CD14-positive monocyte (primary cell): ENCODE measurements around the gene PERM1. TPM values are rescaled to one million over a fixed set of nuclear protein-coding genes. Genes with fewer than 3 reads are reported as not detected.
"Not testable (repeated sequence)": the region's sequence is repeated elsewhere in the genome, so short reads cannot be mapped to it uniquely, and the experiment has no call there.

Source experiments
- DNase-seq, 3 donors: peaks; one replicate each; pipeline ENCODE4 v3.0.0-alpha.2; 2011 to 2022
- H2AFZ ChIP-seq: 2 replicates; pipeline ENCODE4 v1.6.0; 2012; ENCODE audit warnings: mild to moderate bottlenecking, low read depth, low read length, inconsistent platforms; ENCODE audit not compliant: insufficient read depth, poor library complexity, severe bottlenecking
- H3K27ac ChIP-seq, 2 donors: 1 replicate in 1 of 2; 2 replicates in 1 of 2; pipeline ENCODE4 v1.5.1; 2012 to 2013; ENCODE audit warnings: low read length in 2 of 2, control low read depth in 1 of 2, inconsistent platforms in 1 of 2, low read depth in 1 of 2, mild to moderate bottlenecking in 1 of 2
- H3K27me3 ChIP-seq, 2 donors: one replicate each; pipeline versions ENCODE4 v1.6.0 to v1.6.1; 2011 to 2013; ENCODE audit warnings: low read length in 2 of 2; ENCODE audit not compliant: control insufficient read depth in 2 of 2, insufficient read depth in 2 of 2
- H3K36me3 ChIP-seq, 2 donors: replicated peaks in 1 of 2; 1 replicate in 1 of 2; 2 replicates in 1 of 2; pipeline versions ENCODE4 v1.5.1 to v1.6.1; 2012 to 2013; ENCODE audit warnings: low read length in 2 of 2, control low read depth in 1 of 2, inconsistent platforms in 1 of 2, mild to moderate bottlenecking in 1 of 2; ENCODE audit not compliant: insufficient read depth in 2 of 2, control insufficient read depth in 1 of 2
- H3K4me1 ChIP-seq, 2 donors: 1 replicate in 1 of 2; 2 replicates in 1 of 2; pipeline versions ENCODE4 v1.5.1 to v1.6.1; 2012 to 2013; ENCODE audit warnings: low read length in 2 of 2, control low read depth in 1 of 2, inconsistent platforms in 1 of 2, mild to moderate bottlenecking in 1 of 2, moderate library complexity in 1 of 2; ENCODE audit not compliant: insufficient read depth in 2 of 2, control insufficient read depth in 1 of 2
- H3K4me2 ChIP-seq: replicated peaks from 2 replicates; pipeline ENCODE3; 2012; ENCODE audit warnings: low read length, moderate library complexity, mild to moderate bottlenecking; ENCODE audit not compliant: poor library complexity, severe bottlenecking; ENCODE audit errors: extremely low read depth
- H3K4me3 ChIP-seq, 3 experiments: fragments of 200-600 bp in 1 of 3; sonication (generic) in 1 of 3; replicated peaks in 1 of 3; 1 replicate in 2 of 3; 2 replicates in 1 of 3; pipeline ENCODE4 v1.5.1; 2011 to 2013; ENCODE audit warnings: low read length in 3 of 3, mild to moderate bottlenecking in 3 of 3, control low read depth in 2 of 3, low read depth in 2 of 3, inconsistent platforms in 1 of 3, moderate library complexity in 1 of 3
- H3K79me2 ChIP-seq: 2 replicates; pipeline ENCODE4 v1.6.0; 2012; ENCODE audit warnings: mild to moderate bottlenecking, control low read depth, inconsistent platforms, low read length, moderate library complexity; ENCODE audit not compliant: insufficient read depth
- H3K9ac ChIP-seq: 2 replicates; pipeline ENCODE4 v1.6.0; 2017; ENCODE audit warnings: low read length, mild to moderate bottlenecking; ENCODE audit not compliant: insufficient read depth, poor library complexity, severe bottlenecking
- H3K9me3 ChIP-seq, 2 donors: replicated peaks in 1 of 2; 1 replicate in 1 of 2; 2 replicates in 1 of 2; pipeline versions ENCODE4 v1.5.1 to v1.6.1; 2012 to 2013; ENCODE audit warnings: low read length in 2 of 2, control low read depth in 1 of 2; ENCODE audit not compliant: control insufficient read depth in 1 of 2, insufficient read depth in 1 of 2
- H4K20me1 ChIP-seq: 2 replicates; pipeline ENCODE4 v1.6.0; 2012; ENCODE audit warnings: mild to moderate bottlenecking, low read length, control low read depth, moderate library complexity; ENCODE audit not compliant: insufficient read depth
- H3K27ac Mint-ChIP-seq, 7 donors: one replicate each; pipeline ENCODE4 v1.8.0; 2020; ENCODE audit warnings: mild to moderate bottlenecking in 7 of 7, mixed read lengths in 7 of 7, moderate library complexity in 6 of 7, inconsistent platforms in 2 of 7
- H3K27me3 Mint-ChIP-seq, 3 donors: one replicate each; pipeline ENCODE4 v1.8.0; 2021 to 2022; ENCODE audit warnings: low read depth in 3 of 3, mild to moderate bottlenecking in 3 of 3, mixed read lengths in 3 of 3, moderate library complexity in 3 of 3, inconsistent platforms in 1 of 3
- H3K36me3 Mint-ChIP-seq, 2 donors: one replicate each; pipeline ENCODE4 v1.8.0; 2020; ENCODE audit warnings: mixed read lengths in 2 of 2, inconsistent platforms in 1 of 2, mild to moderate bottlenecking in 1 of 2
- H3K4me1 Mint-ChIP-seq: one replicate; pipeline ENCODE4 v1.8.0; 2020; ENCODE audit warnings: mild to moderate bottlenecking, mixed read lengths
- H3K4me3 Mint-ChIP-seq, 2 donors: one replicate each; pipeline ENCODE4 v1.8.0; 2020; ENCODE audit warnings: mild to moderate bottlenecking in 2 of 2, mixed read lengths in 2 of 2, moderate library complexity in 1 of 2
- H3K9me3 Mint-ChIP-seq, 7 donors: one replicate each; pipeline ENCODE4 v1.8.0; 2020 to 2022; ENCODE audit warnings: mixed read lengths in 7 of 7, mild to moderate bottlenecking in 6 of 7, moderate library complexity in 6 of 7, inconsistent platforms in 2 of 7
- WGBS: methylation state at CpG from one replicate; pipeline ENCODE4 v1.1.5; 2013; ENCODE audit warnings: missing lambda C conversion rate; ENCODE audit not compliant: insufficient coverage; 5-methylcytosine and 5-hydroxymethylcytosine counted together
- intact Hi-C, 2 donors: fragments of 100-400 bp; cut with micrococcal nuclease; formaldehyde crosslinking; loops; one replicate each; pipeline versions ENCODE4 v1.15.0 to v1.15.1; 2023
- polyA plus RNA-seq, 3 donors: library from polyadenylated mRNA; depleted of rRNA in 1 of 3; unstranded in 2 of 3; stranded (reverse) in 1 of 3; fragments of 300-500 nt in 2 of 3; fragments of >200 nt in 1 of 3; fragmentation: Illumina TruSeq in 2 of 3; gene quantifications; 1 replicate in 2 of 3; 2 replicates in 1 of 3; pipeline ENCODE4 v1.2.3, GENCODE V29; 2012 to 2021
- TF ChIP-seq, protein P1 (sequence below): fragments of 200-600 bp; IDR thresholded peaks from one replicate; pipeline ENCODE4 v1.8.0; 2022; ENCODE audit warnings: antibody characterized with exemption, mild to moderate bottlenecking

Gene PERM1
- polyA plus RNA-seq, 3 donors = not detected

DNA sequence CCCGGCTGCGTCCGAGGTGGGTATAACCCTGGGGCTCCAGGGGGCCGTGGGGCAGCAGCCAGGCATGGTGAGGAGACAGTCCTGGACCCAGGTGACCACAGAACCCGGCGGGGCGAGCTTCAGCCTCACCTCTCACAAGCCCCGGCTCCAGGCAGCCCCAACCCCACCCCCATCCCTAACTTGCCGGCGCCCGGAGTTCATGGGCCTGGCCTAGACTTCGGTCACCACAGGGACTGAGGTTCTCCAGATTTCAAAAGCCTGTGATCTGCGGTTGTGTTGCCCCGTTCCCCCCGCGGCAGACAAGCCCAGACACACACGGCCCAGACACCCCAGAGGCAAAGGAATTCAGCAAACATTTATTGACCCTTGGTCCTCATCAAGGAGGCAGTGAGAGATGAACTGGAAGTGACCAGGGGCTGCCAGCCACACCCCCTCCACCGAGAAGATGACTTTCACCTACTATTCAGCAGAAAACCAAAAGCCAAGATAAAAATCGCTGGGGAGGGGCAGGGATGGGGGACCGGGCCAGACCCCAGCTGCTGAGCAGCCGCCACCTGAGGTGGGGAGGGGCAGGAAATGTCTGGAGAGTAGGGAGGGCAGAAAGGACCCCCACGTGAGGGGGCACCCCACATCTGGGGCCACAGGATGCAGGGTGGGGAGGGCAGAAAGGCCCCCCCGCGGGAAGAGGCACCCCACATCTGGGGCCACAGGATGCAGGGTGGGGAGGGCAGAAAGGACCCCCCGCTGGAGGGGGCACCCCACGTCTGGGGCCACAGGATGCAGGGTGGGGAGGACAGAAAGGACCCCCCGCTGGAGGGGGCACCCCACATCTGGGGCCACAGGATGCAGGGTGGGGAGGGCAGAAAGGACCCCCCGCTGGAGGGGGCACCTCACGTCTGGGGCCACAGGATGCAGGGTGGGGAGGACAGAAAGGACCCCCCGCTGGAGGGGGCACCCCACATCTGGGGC, 14.1 kb upstream of the PERM1 start:
- Histone ChIP-seq H3K36me3 (no peaks in the 10 kb centered on the region), H4K20me1 (peaks cover 12% of the 10 kb centered on the region), H3K4me3 (no peak overlapping the region), H3K4me2 (no peak overlapping the region), H3K9ac (no peak overlapping the region), H2AFZ (no peak overlapping the region), H3K27me3 (peaks cover 23 to 48% of the 10 kb centered on the region in 2 donors), H3K79me2 (no peaks in the 10 kb centered on the region), H3K4me1 (peaks cover 6 to 22% of the 10 kb centered on the region in 2 donors), H3K9me3 (peaks cover 22 to 29% of the 10 kb centered on the region in 2 donors), H3K27ac (no peak overlapping the region)
- 59% methylated on average over 10 of the region's 30 CpGs for WGBS
- Mint-ChIP-seq H3K4me3 (peak overlapping the region in 1 of 2 donors; percentile 69), H3K36me3 (peaks cover 0 to 4% of the 10 kb centered on the region in 2 donors), H3K27ac (no peak overlapping the region), H3K4me1 (peaks cover 10% of the 10 kb centered on the region), H3K27me3 (peaks cover 45 to 82% (median 63%) of the 10 kb centered on the region in 3 donors), H3K9me3 (peaks cover 10 to 43% (median 32%) of the 10 kb centered on the region in 7 donors)
- DNase-seq = no peak
- TF ChIP-seq, protein P1, sequence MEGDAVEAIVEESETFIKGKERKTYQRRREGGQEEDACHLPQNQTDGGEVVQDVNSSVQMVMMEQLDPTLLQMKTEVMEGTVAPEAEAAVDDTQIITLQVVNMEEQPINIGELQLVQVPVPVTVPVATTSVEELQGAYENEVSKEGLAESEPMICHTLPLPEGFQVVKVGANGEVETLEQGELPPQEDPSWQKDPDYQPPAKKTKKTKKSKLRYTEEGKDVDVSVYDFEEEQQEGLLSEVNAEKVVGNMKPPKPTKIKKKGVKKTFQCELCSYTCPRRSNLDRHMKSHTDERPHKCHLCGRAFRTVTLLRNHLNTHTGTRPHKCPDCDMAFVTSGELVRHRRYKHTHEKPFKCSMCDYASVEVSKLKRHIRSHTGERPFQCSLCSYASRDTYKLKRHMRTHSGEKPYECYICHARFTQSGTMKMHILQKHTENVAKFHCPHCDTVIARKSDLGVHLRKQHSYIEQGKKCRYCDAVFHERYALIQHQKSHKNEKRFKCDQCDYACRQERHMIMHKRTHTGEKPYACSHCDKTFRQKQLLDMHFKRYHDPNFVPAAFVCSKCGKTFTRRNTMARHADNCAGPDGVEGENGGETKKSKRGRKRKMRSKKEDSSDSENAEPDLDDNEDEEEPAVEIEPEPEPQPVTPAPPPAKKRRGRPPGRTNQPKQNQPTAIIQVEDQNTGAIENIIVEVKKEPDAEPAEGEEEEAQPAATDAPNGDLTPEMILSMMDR = no peak
- intact Hi-C loops = no loop called here

DNA sequence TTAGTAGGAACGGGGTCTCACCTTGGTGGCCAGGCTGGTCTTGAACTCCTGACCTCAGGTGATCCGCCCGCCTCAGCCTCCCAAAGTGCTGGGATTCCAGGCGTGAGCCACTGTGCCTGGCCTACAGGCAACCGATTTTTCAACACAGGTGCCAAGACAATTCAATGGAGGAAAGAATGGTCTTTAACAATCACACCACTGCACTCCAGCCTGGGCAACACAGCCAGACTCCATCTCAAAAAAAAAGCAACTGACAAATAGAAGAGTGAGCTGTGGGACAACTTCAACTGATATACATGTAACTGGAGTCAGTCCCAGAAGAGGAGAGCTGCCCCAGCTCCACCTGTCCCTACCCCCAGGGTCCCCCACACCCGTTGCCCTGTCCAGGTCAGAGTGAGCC, 12.7 kb upstream of the PERM1 start:
- Histone ChIP-seq H4K20me1 (peaks cover 12% of the 10 kb centered on the region), H3K27me3 (peaks cover 19 to 41% of the 10 kb centered on the region in 2 donors), H3K9me3 (peaks cover 22 to 28% of the 10 kb centered on the region in 2 donors)
- H3K4me3 ChIP-seq, H3K36me3 ChIP-seq, DNase-seq, H2AFZ ChIP-seq, intact Hi-C loops, H3K4me2 ChIP-seq, H3K36me3 Mint-ChIP-seq, H3K79me2 ChIP-seq, H3K27ac ChIP-seq, H3K4me1 Mint-ChIP-seq, H3K9ac ChIP-seq, H3K4me1 ChIP-seq: not testable (repeated sequence)
- H3K27me3 Mint-ChIP-seq = peaks cover 50 to 80% (median 66%) of the 10 kb centered on the region in 3 donors
- 75% methylated on average over 2 of the region's 6 CpGs for WGBS
- H3K27ac Mint-ChIP-seq = peak overlapping the region in 1 of 7 donors; percentile 19
- peaks cover 8 to 40% (median 30%) of the 10 kb centered on the region in 7 donors for H3K9me3 Mint-ChIP-seq
- peak overlapping the region in 1 of 2 donors; percentile 70 for H3K4me3 Mint-ChIP-seq
